ENCODE results near the gene GJB2. TPM values are rescaled to one million over a fixed set of nuclear protein-coding genes. Genes with fewer than 3 reads are reported as not detected.

Gene GJB2
- polyA plus RNA-seq, 1 donor (not counting 4 experiments of a cell fraction or from before 2014, with no cell fraction given): 374 TPM

GRCh38 chr13:20181188-20181587 is 11.6 kb downstream of the GJB2 start:
- Histone ChIP-seq H3K9me3 (ENCODE audit: control insufficient read depth, low read depth, low read length) (no peaks in the 10 kb centered on the region), H3K4me3 (ENCODE audit: control insufficient read depth in 2 of 3, extremely low read depth in 1 of 3, insufficient read depth in 2 of 3, low read depth in 1 of 3, low read length in 3 of 3) (no peak overlapping the region), H3K79me2 (ENCODE audit: control insufficient read depth, insufficient read depth, low read length) (no peaks in the 10 kb centered on the region), H3K9me1 (ENCODE audit: control insufficient read depth, extremely low read depth, insufficient read depth, low read length) (no peaks in the 10 kb centered on the region), H2AFZ (ENCODE audit: control insufficient read depth, low read length) (no peak overlapping the region), H3K4me2 (ENCODE audit: control insufficient read depth, extremely low read depth, insufficient read depth, low read depth, low read length) (no peak overlapping the region), H3K27ac (ENCODE audit: control insufficient read depth, insufficient read depth, low read length) (no peak overlapping the region), H3K27me3 (ENCODE audit: control insufficient read depth, extremely low read depth, insufficient read depth, low read length) (peaks cover 3% of the 10 kb centered on the region), H3K9ac (ENCODE audit: control insufficient read depth, extremely low read depth, insufficient read depth, low read length) (no peak overlapping the region), H4K20me1 (ENCODE audit: control insufficient read depth, extremely low read depth, insufficient read depth, low read length) (no peaks in the 10 kb centered on the region), H3K36me3 (ENCODE audit: control insufficient read depth in 2 of 2, extremely low read depth in 1 of 2, insufficient read depth in 2 of 2, low read length in 2 of 2) (no peaks in the 10 kb centered on the region), H3K4me1 (ENCODE audit: control insufficient read depth, extremely low read depth, insufficient read depth, low read length) (peaks cover 3% of the 10 kb centered on the region)
- DNase-seq (ENCODE audit: low read depth, low spot score) (no peak), FAIRE-seq (peak; percentile 44)
- dilution Hi-C loops (cut with MboI; ENCODE audit: extremely low pct_ligation_motif_present, low sequenced_read_pairs): loop anchor here (25.0 kb wide), 2 partner anchors 206 to 306 kb away; no protein-coding TSS in a partner anchor
- TF ChIP-seq CTCF (optimal IDR thresholded peaks at IDR 0.05 in 1 of 3, IDR thresholded peaks at IDR 0.05 in 1 of 3, conservative IDR thresholded peaks at IDR 0.05 in 1 of 3; ENCODE audit: extremely low read depth in 1 of 3, insufficient read depth in 2 of 3, low read length in 3 of 3) (no peak), EZH2 (IDR thresholded peaks at IDR 0.05; ENCODE audit: low read length) (no peak)

- Histone ChIP-seq H2AFZ (ENCODE audit: control insufficient read depth, low read length) (no peak overlapping the region), H3K9me1 (ENCODE audit: control insufficient read depth, extremely low read depth, insufficient read depth, low read length) (no peaks in the 10 kb centered on the region), H3K4me1 (ENCODE audit: control insufficient read depth, extremely low read depth, insufficient read depth, low read length) (peaks cover 20% of the 10 kb centered on the region), H3K4me2 (ENCODE audit: control insufficient read depth, extremely low read depth, insufficient read depth, low read depth, low read length) (no peak overlapping the region), H3K4me3 (ENCODE audit: control insufficient read depth in 2 of 3, extremely low read depth in 1 of 3, insufficient read depth in 2 of 3, low read depth in 1 of 3, low read length in 3 of 3) (no peak overlapping the region), H3K27ac (ENCODE audit: control insufficient read depth, insufficient read depth, low read length) (no peak overlapping the region), H3K79me2 (ENCODE audit: control insufficient read depth, insufficient read depth, low read length) (no peaks in the 10 kb centered on the region), H4K20me1 (ENCODE audit: control insufficient read depth, extremely low read depth, insufficient read depth, low read length) (no peaks in the 10 kb centered on the region), H3K36me3 (ENCODE audit: control insufficient read depth in 2 of 2, extremely low read depth in 1 of 2, insufficient read depth in 2 of 2, low read length in 2 of 2) (no peaks in the 10 kb centered on the region), H3K27me3 (ENCODE audit: control insufficient read depth, extremely low read depth, insufficient read depth, low read length) (peaks cover 3% of the 10 kb centered on the region), H3K9ac (ENCODE audit: control insufficient read depth, extremely low read depth, insufficient read depth, low read length) (no peak overlapping the region), H3K9me3 (ENCODE audit: control insufficient read depth, low read depth, low read length) (no peaks in the 10 kb centered on the region)
- FAIRE-seq (no peak), DNase-seq (ENCODE audit: low read depth, low spot score) (no peak)
- no peak for TF ChIP-seq EZH2 (IDR thresholded peaks at IDR 0.05; ENCODE audit: low read length)
- no peak for TF ChIP-seq CTCF (optimal IDR thresholded peaks at IDR 0.05 in 1 of 3, IDR thresholded peaks at IDR 0.05 in 1 of 3, conservative IDR thresholded peaks at IDR 0.05 in 1 of 3; ENCODE audit: extremely low read depth in 1 of 3, insufficient read depth in 2 of 3, low read length in 3 of 3)
- dilution Hi-C loops (cut with MboI; ENCODE audit: extremely low pct_ligation_motif_present, low sequenced_read_pairs): loop anchor here (25.0 kb wide), 2 partner anchors 209 to 309 kb away; no protein-coding TSS in a partner anchor
These were observed 14.6 kb downstream of the GJB2 start for GRCh38 chr13:20178156-20178555.
